Endodermal cell (in vitro differentiated cells): ENCODE results near the gene SPOCK2. TPM values are rescaled to one million over a fixed set of nuclear protein-coding genes. Genes with fewer than 3 reads are reported as not detected.

ENCODE experiments used
- DNase-seq: peaks from one replicate; pipeline ENCODE4 v3.0.0-alpha.2; 2017
- H3K27ac ChIP-seq: 2 replicates; pipeline ENCODE4 v1.5.1; 2013; ENCODE audit warnings: mild to moderate bottlenecking, low read depth, low read length, moderate library complexity
- H3K27me3 ChIP-seq: 2 replicates; pipeline ENCODE4 v1.6.1; 2013; ENCODE audit warnings: mild to moderate bottlenecking, low read length, moderate library complexity; ENCODE audit not compliant: insufficient read depth, control insufficient read depth, poor library complexity, severe bottlenecking
- H3K36me3 ChIP-seq: 2 replicates; pipeline ENCODE4 v1.7.0; 2013; ENCODE audit warnings: mild to moderate bottlenecking, low read length, moderate library complexity; ENCODE audit not compliant: control insufficient read depth, insufficient read depth
- H3K4me1 ChIP-seq: one replicate; pipeline ENCODE4 v1.7.0; 2013; ENCODE audit warnings: low read length; ENCODE audit not compliant: control insufficient read depth, insufficient read depth
- H3K4me3 ChIP-seq: 2 replicates; pipeline ENCODE4 v1.5.1; 2013; ENCODE audit warnings: mild to moderate bottlenecking, low read length, moderate library complexity
- H3K9ac ChIP-seq: 2 replicates; pipeline ENCODE4 v1.6.1; 2013; ENCODE audit warnings: mild to moderate bottlenecking, low read length, moderate library complexity; ENCODE audit not compliant: poor library complexity, severe bottlenecking; ENCODE audit errors: extremely low read depth
- H3K9me3 ChIP-seq: 2 replicates; pipeline ENCODE4 v1.6.1; 2013; ENCODE audit warnings: mild to moderate bottlenecking, low read length, moderate library complexity; ENCODE audit not compliant: control insufficient read depth
- H3K27ac Mint-ChIP-seq: 2 replicates; pipeline ENCODE4 v1.8.0; 2020; ENCODE audit warnings: mixed read lengths
- H3K27me3 Mint-ChIP-seq: 2 replicates; pipeline ENCODE4 v1.8.0; 2021; ENCODE audit warnings: mild to moderate bottlenecking, mixed read lengths; ENCODE audit not compliant: insufficient read depth
- H3K36me3 Mint-ChIP-seq: 2 replicates; pipeline ENCODE4 v1.8.0; 2020; ENCODE audit warnings: low read depth, mixed read lengths
- H3K4me1 Mint-ChIP-seq: 2 replicates; pipeline ENCODE4 v1.8.0; 2020; ENCODE audit warnings: mixed read lengths
- H3K4me3 Mint-ChIP-seq: 2 replicates; pipeline ENCODE4 v1.8.0; 2020; ENCODE audit warnings: mild to moderate bottlenecking, moderate library complexity, mixed read lengths
- H3K9me3 Mint-ChIP-seq: 2 replicates; pipeline ENCODE4 v1.8.0; 2020; ENCODE audit warnings: mild to moderate bottlenecking, mixed read lengths
- CTCF ChIP-seq: fragments of 200-600 bp; sonication (generic); conservative IDR thresholded peaks from 2 replicates; pipeline ENCODE4 v1.5.0; 2021; ENCODE audit warnings: antibody characterized with exemption, mild to moderate bottlenecking
- WGBS, 2 experiments: methylation state at CpG; one replicate each; pipeline versions ENCODE4 v1.1.5 to v1.1.7; 2013; ENCODE audit warnings: missing lambda C conversion rate in 2 of 2, mixed read lengths in 1 of 2; ENCODE audit not compliant: insufficient coverage in 1 of 2, insufficient read length in 1 of 2; 5-methylcytosine and 5-hydroxymethylcytosine counted together
- total RNA-seq, 2 donors: library from RNA; stranded (reverse); fragmentation: NEBNext Ultra II Directional in 1 of 2; extraction: Animal tissue kit (Norgen Biotek cat#: 25700) in 1 of 2; gene quantifications; 2 replicates in 1 of 2; 3 replicates in 1 of 2; pipeline ENCODE4 v1.2.1, GENCODE V29; 2021

The SPOCK2 gene
- total RNA-seq, 2 donors from 2014 or later: 1.6 to 3.7 TPM

- no peak overlapping the region for H3K4me3 ChIP-seq
- WGBS, 2 experiments: 80 to 89% methylated on average over 7 to 9 of the region's 9 CpGs
- H3K4me3 Mint-ChIP-seq: no peak overlapping the region
- H3K4me1 Mint-ChIP-seq: peaks cover 7% of the 10 kb centered on the region
- no peaks in the 10 kb centered on the region for H3K27me3 ChIP-seq
- H3K9me3 Mint-ChIP-seq: no peaks in the 10 kb centered on the region
- H3K9me3 ChIP-seq: no peaks in the 10 kb centered on the region
- peaks cover 20% of the 10 kb centered on the region for H3K36me3 ChIP-seq
- H3K27ac Mint-ChIP-seq: no peak overlapping the region
- no peaks in the 10 kb centered on the region for H3K27me3 Mint-ChIP-seq
- no peak for TF ChIP-seq CTCF
- H3K36me3 Mint-ChIP-seq: peaks cover 25% of the 10 kb centered on the region
- H3K9ac ChIP-seq: no peak overlapping the region
- no peaks in the 10 kb centered on the region for H3K4me1 ChIP-seq
- no peak overlapping the region for H3K27ac ChIP-seq
- DNase-seq: no peak
Measured at GRCh38 chr10:72096115-72097000, 8.0 kb upstream of the SPOCK2 start.

DNA sequence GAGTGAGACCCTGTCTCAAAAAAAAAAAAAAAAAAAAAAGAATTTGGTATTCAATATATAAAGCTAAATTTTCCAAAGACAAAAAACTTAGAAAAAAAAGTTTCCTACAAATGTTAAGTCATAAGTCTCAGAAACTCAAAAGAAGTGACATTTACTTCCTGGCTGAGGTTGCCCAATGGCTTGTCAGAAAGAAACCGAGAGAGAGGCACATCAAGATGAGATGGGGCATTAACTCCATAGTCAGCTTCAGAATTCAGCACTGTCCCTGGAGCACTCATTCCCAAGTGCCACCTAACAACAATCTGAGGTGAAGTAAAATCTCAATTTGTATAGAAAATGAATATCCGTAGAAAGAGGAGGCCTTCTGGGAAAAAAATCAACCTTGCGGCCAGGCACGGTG is 6.8 kb upstream of the SPOCK2 start:
- Histone ChIP-seq H3K9me3 (no peaks in the 10 kb centered on the region), H3K27ac (no peak overlapping the region), H3K36me3 (peaks cover 16% of the 10 kb centered on the region), H3K4me3 (no peak overlapping the region), H3K9ac (no peak overlapping the region), H3K4me1 (no peaks in the 10 kb centered on the region), H3K27me3 (peaks cover 4% of the 10 kb centered on the region)
- H3K4me1 Mint-ChIP-seq: peaks cover 9% of the 10 kb centered on the region
- WGBS, 2 experiments: 99 to 100% methylated on average over 3 to 4 of the region's 4 CpGs
- DNase-seq: no peak
- no peak for TF ChIP-seq CTCF
- no peak overlapping the region for H3K27ac Mint-ChIP-seq
- H3K4me3 Mint-ChIP-seq: no peak overlapping the region
- no peaks in the 10 kb centered on the region for H3K27me3 Mint-ChIP-seq
- no peaks in the 10 kb centered on the region for H3K9me3 Mint-ChIP-seq
- peaks cover 18% of the 10 kb centered on the region for H3K36me3 Mint-ChIP-seq

DNA sequence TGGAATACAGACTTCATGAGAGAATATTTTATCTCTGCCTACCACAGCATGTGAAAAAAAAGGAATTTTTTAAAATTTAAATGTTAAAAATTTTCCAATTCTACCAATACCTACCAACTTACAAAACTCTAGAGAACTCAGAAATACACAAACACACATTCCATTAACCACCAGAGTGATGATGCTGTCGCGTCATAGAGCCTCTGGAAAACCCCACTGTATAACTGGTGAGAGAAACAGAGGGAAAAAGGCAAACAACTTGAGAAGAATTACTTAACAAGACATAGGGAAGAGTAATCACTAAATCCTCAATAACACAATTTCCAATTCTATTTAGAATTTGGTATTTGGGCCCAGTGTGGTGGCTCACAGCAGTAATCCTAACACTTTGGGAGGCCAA is 6.2 kb upstream of the SPOCK2 start:
- no peak overlapping the region for H3K4me3 ChIP-seq

More for the DNA sequence above, 6.2 kb upstream of the SPOCK2 start:
- no peak for DNase-seq
- H3K9me3 ChIP-seq: no peaks in the 10 kb centered on the region
- H3K36me3 ChIP-seq: peaks cover 16% of the 10 kb centered on the region
- H3K27me3 ChIP-seq: peaks cover 10% of the 10 kb centered on the region
- no peak for TF ChIP-seq CTCF
- Mint-ChIP-seq H3K27ac (no peak overlapping the region), H3K36me3 (peaks cover 18% of the 10 kb centered on the region), H3K4me1 (peaks cover 15% of the 10 kb centered on the region), H3K9me3 (no peaks in the 10 kb centered on the region), H3K27me3 (peaks cover 3% of the 10 kb centered on the region), H3K4me3 (no peak overlapping the region)
- peaks cover 3% of the 10 kb centered on the region for H3K4me1 ChIP-seq
- 100% methylated on average over 2 of the region's 2 CpGs; no CpG with 5 or more reads in 1 of the 2 experiments for WGBS, 2 experiments
- no peak overlapping the region for H3K9ac ChIP-seq
- no peak overlapping the region for H3K27ac ChIP-seq
